GM20431 (cell line): ENCODE results near the gene OARD1.
"Not testable (repeated sequence)": the region's sequence is repeated elsewhere in the genome, so short reads cannot be mapped to it uniquely, and the experiment has no call there.

ENCODE experiments used
- in situ Hi-C: fragments of 300-500 bp; cut with MseI, MboI; formaldehyde crosslinking; loops from one replicate; pipeline ENCODE4 v1.15.0; 2020; ENCODE audit warnings: low sequenced_read_pairs; ENCODE audit not compliant: unreplicated experiment

The OARD1 gene, protein sequence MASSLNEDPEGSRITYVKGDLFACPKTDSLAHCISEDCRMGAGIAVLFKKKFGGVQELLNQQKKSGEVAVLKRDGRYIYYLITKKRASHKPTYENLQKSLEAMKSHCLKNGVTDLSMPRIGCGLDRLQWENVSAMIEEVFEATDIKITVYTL

DNA sequence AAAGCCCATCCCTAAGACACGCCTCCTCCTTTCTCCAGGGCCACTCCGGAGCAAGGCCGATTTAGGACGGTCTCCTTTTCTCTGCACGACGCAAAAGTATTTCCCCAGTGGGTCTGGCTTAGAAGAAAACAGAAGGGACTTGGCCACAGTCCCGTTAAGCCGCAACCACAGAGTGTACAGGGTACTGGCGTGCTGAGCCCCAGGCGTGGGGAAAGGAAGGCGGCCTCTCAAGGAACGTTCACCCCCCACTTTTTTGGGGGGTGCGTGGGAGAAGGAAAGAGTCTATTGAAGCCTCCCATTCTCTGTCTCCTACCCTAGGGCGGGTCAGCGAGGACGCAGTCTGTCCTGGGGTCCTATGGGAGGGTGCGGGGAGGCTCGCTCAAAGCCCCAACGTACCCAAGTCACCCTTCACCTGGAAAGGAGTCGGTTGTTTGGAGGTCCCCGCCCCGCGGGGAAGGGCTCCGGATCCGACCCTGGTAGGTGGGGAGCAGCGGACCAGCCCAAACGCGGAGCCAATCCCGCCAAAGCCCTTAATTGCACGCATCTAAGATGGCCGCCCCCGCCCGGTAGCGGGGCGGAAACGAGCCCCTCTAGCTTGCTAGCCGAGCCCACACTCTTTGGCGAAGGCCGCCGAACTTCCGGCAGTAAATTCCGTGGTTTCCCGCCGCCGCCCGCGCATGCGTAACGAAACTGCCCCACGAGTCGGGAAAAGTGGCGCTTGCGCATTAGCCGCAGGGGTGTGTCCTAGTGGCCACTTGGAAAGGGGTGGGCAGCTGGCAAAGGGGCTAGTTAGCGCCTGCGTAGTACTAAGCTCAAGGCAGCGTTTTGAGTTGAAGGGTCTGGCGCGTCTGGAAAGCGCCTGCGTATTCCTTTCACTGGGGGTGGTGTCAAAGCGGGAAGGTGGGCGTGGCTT is at the start of gene OARD1:
TSS of gene OARD1 (minus strand) at position 434 of the 913 bp plus-strand sequence. CDS start 722 bp downstream, outside the sequence.
- in situ Hi-C loops = no loop called here

GRCh38 chr6:41120058-41120457 is 47.9 kb upstream of the OARD1 start:
- in situ Hi-C loops = no loop called here

- in situ Hi-C loops = no loop called here
Measured at GRCh38 chr6:41119508-41119907, 47.4 kb upstream of the OARD1 start.

GRCh38 chr6:41115027-41115426 is 42.9 kb upstream of the OARD1 start:
- in situ Hi-C loops = not testable (repeated sequence)

DNA sequence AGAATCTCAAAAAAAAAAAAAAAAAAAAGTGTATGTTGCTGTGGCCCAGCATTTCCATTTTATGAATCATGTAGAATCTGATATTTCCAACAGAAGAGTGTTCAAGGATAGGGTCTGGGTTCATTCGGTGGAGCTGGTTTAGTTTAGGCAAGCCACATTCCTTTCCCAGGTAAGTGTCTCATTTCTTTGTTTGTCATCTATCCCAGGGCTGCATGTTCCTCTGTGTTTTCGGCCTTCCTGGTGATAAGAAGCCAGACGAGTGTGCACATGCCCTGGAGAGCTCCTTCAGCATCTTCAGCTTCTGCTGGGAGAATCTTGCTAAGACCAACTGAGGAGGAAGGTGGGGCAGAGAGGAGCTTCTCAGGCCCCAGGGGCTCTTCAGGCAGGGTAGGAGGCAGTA is 38.9 kb upstream of the OARD1 start:
- in situ Hi-C loops = no loop called here

GRCh38 chr6:41103847-41104246 is 31.7 kb upstream of the OARD1 start:
- in situ Hi-C loops = no loop called here

- in situ Hi-C loops = no loop called here
Measured at GRCh38 chr6:41100871-41101287, 28.7 kb upstream of the OARD1 start.

GRCh38 chr6:41098366-41098765 is 26.2 kb upstream of the OARD1 start:
- in situ Hi-C loops = no loop called here

DNA sequence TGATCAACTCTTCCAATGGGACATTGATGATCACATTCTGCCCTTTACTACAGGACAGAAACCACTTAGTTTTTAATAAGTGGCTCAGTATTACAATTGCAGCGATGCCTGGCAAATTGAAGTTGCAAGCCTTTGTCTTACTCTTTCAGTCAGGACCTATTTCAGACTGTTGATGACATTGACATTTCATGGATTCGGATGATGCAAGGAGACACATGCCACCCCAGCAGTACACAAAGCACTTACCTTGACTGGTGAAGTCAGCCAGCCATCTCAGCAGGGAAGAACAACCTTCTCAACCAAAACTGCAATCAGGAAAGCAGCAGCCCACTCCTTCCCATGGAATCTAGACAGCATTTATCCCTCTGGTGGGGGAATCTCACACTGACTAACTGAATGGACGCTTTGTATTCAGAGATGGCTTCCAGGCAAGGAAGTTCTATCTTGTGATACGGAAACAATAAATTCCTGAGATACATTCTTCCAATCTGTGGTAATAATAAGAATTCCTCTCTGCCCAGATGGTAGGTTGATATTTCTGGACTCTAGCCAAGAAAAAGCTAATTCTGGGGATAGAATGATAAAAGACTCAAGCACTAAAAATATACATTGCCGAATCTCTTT is 25.4 kb upstream of the OARD1 start:
- in situ Hi-C loops = no loop called here

GRCh38 chr6:41093729-41094128 is 21.6 kb upstream of the OARD1 start:
- in situ Hi-C loops = no loop called here

GRCh38 chr6:41092421-41093140 is 20.4 kb upstream of the OARD1 start:
- in situ Hi-C loops = no loop called here

DNA sequence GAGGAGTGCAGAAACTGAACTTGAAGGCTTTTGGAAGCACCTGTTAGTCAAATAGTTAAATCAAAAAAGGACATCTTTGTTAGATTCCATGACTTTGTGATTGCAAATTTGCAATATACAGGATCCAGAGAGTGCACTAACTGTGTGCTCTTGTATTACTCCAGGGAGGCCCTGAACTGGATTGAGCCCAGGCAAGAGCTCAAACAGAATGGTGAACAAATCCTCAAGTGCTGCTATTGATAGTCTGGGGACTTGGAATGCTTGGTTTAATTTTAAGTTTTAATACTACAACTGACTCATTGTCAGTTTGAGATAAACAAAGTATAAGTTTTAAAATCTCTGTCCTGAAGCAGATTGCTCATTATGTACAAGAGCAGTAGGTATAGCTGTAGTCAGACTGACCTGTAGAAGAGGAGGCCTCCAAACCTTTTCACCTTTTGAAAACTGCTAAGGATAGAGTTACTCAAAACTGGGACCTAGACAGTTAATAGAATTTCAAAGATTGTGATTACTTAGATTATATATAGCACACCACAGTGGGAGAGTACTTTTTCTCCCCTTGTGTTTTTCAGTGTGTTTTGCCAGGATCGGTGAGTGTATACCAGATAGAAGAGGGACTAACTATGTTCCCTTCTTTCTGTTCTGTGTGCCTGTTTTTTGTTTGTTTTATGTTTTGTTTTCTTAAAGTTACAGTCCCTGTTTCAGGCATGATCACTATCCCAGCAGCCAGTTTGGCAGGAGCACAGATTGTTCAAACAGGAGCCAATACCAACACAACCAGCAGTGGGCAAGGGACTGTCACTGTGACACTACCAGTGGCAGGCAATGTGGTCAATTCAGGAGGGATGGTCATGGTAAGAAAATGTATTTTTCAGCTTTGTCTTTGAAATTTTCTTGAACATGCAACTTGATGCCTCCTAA is 18.9 kb upstream of the OARD1 start:
- in situ Hi-C loops = no loop called here

DNA sequence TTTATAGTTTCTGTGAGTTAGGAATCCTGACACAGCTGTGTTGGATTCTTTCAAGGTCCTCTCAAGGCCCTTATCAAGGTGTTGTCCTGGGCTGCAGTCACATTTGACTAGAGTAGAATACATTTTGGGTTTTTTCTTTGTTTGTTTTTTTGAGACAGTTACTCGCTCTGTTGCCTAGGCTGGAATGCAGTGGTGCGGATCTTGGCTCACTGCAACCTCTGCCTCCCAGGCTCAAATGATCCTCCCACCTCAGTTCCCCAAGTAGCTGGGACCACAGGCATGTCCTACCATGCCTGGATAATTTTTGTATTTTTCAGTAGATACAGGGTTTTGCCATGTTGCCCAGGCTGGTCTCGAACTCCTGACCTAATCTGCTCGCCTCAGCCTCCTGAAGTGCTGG is 16.3 kb upstream of the OARD1 start:
- in situ Hi-C loops = no loop called here

- in situ Hi-C loops = no loop called here
Measured at GRCh38 chr6:41085182-41085581, 13.0 kb upstream of the OARD1 start.

DNA sequence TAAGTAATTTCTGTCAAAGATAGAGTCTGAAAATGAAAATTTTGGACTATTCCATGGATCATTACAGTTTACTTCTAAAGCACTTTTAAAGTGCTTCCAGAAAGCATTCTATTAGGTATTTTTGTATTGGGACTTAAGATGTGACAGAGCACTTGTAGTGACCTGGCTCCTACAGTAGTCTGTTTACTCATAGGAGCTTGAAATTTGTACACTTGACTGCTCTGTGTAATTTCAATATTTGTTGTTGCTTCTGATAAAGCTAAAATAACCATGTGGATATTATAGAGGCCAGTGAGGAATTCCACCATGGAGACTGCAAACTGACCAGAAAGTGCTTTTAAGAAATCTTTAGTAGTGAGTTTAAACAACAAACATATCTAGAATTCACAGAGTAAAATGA is 10.9 kb upstream of the OARD1 start:
- in situ Hi-C loops = no loop called here

- in situ Hi-C loops = no loop called here
Measured at GRCh38 chr6:41080621-41081020, 8.5 kb upstream of the OARD1 start.

- in situ Hi-C loops = no loop called here
Measured at GRCh38 chr6:41079080-41079479, 6.9 kb upstream of the OARD1 start.

GRCh38 chr6:41078101-41078500 is 5.9 kb upstream of the OARD1 start:
- in situ Hi-C loops = no loop called here

DNA sequence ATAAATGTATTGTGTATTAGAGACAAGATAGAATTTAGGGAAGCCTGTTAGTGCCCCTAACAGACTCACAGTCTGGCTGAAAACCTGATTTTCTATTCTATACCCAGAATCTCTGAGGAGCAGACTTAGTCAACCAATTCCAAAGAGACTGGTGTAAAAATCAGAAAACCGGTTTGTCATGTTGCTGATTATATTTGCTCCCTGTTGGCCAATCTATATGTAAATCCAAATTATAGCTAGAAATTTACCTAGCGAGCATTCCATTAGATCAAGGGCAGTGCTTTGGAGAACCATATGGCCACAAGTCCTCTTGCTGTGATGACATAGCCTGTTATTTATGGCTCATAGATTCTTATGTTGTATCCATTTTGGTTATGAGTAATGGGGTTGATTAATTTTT is 5.4 kb upstream of the OARD1 start:
- in situ Hi-C loops = no loop called here
